ENCODE measurements around the gene RBM47. TPM values are rescaled to one million over a fixed set of nuclear protein-coding genes. Genes with fewer than 3 reads are reported as not detected.

The RBM47 gene
- total and polyA plus RNA-seq, 10 of the 15 experiments (the other 5 are each of a cell fraction or from before 2014, with no cell fraction given), result 7.9 to 45.0 (median 28.7) TPM

- Histone ChIP-seq H2AFZ (ENCODE audit: control insufficient read depth, low read depth, low read length) (no peak overlapping the region), H4K20me1 (ENCODE audit: control insufficient read depth, insufficient read depth) (no peaks in the 10 kb centered on the region), H3K4me3 (no peak overlapping the region), H3K79me2 (ENCODE audit: control insufficient read depth, insufficient read depth, low read length) (peaks cover 45% of the 10 kb centered on the region), H3K4me2 (ENCODE audit: control insufficient read depth, insufficient read depth) (no peak overlapping the region), H3K9ac (ENCODE audit: control insufficient read depth, insufficient read depth, low read length) (no peak overlapping the region), H3K36me3 (ENCODE audit: control insufficient read depth in 2 of 2, insufficient read depth in 2 of 2, low read length in 1 of 2) (peaks cover 14 to 23% of the 10 kb centered on the region in 2 experiments), H3K4me1 (ENCODE audit: control insufficient read depth, insufficient read depth, low read length) (peaks cover 13% of the 10 kb centered on the region; the same call in 1 of the 2 replicates), H3K27ac (ENCODE audit: control insufficient read depth, insufficient read depth) (no peak overlapping the region), H3K27me3 (replicated peaks in 1 of 2; ENCODE audit: control insufficient read depth in 2 of 2, insufficient read depth in 2 of 2, low read length in 1 of 2) (no peaks in the 10 kb centered on the region), H3K9me3 (replicated peaks; ENCODE audit: control insufficient read depth, insufficient read depth, low read length) (no peaks in the 10 kb centered on the region)
- no peak for ATAC-seq
- intact Hi-C loops (cut with micrococcal nuclease; ENCODE audit: unreplicated experiment) (no loop called here), in situ Hi-C loops (cut with MboI) (no loop called here)
- ChIA-PET POLR2A (no interaction called here), RAD21 (ENCODE audit: unreplicated experiment) (interaction anchor here (0.9 kb wide), 1 partner anchor 72 kb away, joined by 3 read pairs; no protein-coding TSS in a partner anchor), SMC1A (ENCODE audit: uncharacterized antibody, unreplicated experiment) (interaction anchor here (0.9 to 1.4 kb wide), 3 partner anchors 84 to 176 kb away, joined by 3 to 4 read pairs (median 3); no protein-coding TSS in a partner anchor), CTCF (interaction anchor here (1.3 to 1.7 kb wide), 2 partner anchors 16 to 95 kb away, joined by 3 to 4 read pairs; no protein-coding TSS in a partner anchor)
- BruUV-seq (replicated peaks), result no TSS peak
- no peak for FAIRE-seq
- no peak for DNase-seq (ENCODE audit: low read depth, low spot score)
- 94% methylated on average over 2 of the region's 2 CpGs for WGBS (ENCODE audit: insufficient coverage, insufficient replicate concordance, low lambda C conversion rate, missing lambda C conversion rate)
- TF ChIP-seq ZNF24 (IDR thresholded peaks at IDR 0.05) (no peak), ZBTB4 (CRISPR knock-in tag; IDR thresholded peaks at IDR 0.05) (no peak), ZNF217 (IDR thresholded peaks at IDR 0.05) (no peak), CEBPB (IDR thresholded peaks at IDR 0.05; ENCODE audit: borderline replicate concordance in 1 of 2, low read depth in 2 of 2, low read length in 2 of 2) (no peak), PKNOX1 (IDR thresholded peaks at IDR 0.05) (no peak), CREM (IDR thresholded peaks at IDR 0.05; ENCODE audit: low read depth) (no peak), E2F4 (IDR thresholded peaks at IDR 0.05; ENCODE audit: low read depth, low read length) (no peak), WRNIP1 (IDR thresholded peaks at IDR 0.05; ENCODE audit: borderline replicate concordance, low read depth, low read length) (no peak), CEBPZ (IDR thresholded peaks at IDR 0.05; ENCODE audit: low read depth, low read length) (no peak), ZBTB33 (IDR thresholded peaks at IDR 0.05) (no peak), ZBED1 (IDR thresholded peaks at IDR 0.05; ENCODE audit: borderline replicate concordance) (no peak)
- TF ChIP-seq, protein P1, sequence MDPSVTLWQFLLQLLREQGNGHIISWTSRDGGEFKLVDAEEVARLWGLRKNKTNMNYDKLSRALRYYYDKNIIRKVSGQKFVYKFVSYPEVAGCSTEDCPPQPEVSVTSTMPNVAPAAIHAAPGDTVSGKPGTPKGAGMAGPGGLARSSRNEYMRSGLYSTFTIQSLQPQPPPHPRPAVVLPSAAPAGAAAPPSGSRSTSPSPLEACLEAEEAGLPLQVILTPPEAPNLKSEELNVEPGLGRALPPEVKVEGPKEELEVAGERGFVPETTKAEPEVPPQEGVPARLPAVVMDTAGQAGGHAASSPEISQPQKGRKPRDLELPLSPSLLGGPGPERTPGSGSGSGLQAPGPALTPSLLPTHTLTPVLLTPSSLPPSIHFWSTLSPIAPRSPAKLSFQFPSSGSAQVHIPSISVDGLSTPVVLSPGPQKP (IDR thresholded peaks at IDR 0.05; ENCODE audit: low read depth, low read length), result no peak
These were observed 81.9 kb downstream of the RBM47 start for GRCh38 chr4:40547789-40548132.

Measured in GM12878 (cell line).